ENCODE results near the gene NANOG. TPM values are rescaled to one million over a fixed set of nuclear protein-coding genes. Genes with fewer than 3 reads are reported as not detected.
"Not testable (repeated sequence)": the region's sequence is repeated elsewhere in the genome, so short reads cannot be mapped to it uniquely, and the experiment has no call there.

NANOG gene
- total RNA-seq, result 0.03 and 0.16 TPM in 2 replicates
- 0.13 TPM for polyA plus RNA-seq (2012)

DNA sequence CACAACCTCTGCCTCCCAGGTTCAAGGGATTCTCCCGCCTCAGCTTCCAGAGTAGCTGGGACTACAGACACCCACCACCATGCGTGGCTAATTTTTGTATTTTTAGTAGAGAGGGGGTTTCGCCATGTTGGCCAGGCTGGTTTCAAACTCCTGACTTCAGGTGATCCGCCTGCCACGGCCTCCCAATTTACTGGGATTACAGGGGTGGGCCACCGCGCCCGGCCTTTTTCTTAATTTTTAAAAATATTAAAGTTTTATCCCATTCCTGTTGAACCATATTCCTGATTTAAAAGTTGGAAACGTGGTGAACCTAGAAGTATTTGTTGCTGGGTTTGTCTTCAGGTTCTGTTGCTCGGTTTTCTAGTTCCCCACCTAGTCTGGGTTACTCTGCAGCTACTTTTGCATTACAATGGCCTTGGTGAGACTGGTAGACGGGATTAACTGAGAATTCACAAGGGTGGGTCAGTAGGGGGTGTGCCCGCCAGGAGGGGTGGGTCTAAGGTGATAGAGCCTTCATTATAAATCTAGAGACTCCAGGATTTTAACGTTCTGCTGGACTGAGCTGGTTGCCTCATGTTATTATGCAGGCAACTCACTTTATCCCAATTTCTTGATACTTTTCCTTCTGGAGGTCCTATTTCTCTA is at the start of gene NANOG:
Gene NANOG, plus strand, starts transcription at position 519 of the 645 bp plus-strand sequence. CDS start 213 bp downstream, outside the sequence.
- DNase-seq (ENCODE audit: low read depth), result not testable (repeated sequence)

DNA sequence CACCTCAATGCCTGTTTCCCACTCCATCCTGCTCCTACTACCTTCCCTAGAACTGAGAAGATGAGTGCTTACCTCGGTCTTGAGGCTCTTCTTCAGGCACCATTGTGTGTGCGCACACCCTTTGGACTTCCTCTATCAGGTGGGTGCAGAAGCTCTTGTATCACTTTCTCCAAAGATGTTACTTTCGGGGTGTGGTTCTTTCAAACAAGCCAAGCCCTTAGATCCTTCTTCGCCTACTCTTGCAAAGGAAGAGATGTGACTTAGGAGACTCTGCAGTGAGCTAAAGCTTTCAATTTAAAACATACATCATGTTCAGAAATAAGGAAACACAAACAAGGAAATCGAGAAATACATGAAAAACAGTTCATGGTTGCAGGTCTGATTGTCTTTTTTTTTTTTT is 42.0 kb upstream of the NANOG start, which contains the start of gene CLEC4C:
Gene CLEC4C, minus strand, starts transcription at position 130 of the 400 bp plus-strand sequence. Its CDS starts 27 bp downstream, at position 103.
- no peak for DNase-seq (ENCODE audit: low read depth)

DNA sequence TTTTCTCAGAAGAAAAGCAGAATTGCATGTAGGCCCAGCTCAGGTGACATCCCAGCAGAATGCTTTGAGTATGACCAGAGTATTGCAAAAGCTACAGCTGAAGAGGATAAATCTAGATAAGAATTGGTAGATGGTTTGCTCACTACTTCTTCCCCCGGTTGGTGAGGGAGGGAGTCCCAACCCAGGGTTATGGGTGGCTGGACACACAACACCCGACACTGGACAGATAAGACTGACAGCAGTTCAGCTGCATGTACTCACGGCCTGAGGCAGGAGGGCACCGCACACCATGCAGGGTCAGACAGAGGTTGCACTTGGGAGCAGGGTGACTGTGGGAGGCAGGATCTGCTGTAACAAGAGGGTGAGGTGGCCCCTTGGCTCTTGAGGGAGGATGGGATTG is 40.4 kb upstream of the NANOG start:
- no peak for DNase-seq (ENCODE audit: low read depth)

DNA sequence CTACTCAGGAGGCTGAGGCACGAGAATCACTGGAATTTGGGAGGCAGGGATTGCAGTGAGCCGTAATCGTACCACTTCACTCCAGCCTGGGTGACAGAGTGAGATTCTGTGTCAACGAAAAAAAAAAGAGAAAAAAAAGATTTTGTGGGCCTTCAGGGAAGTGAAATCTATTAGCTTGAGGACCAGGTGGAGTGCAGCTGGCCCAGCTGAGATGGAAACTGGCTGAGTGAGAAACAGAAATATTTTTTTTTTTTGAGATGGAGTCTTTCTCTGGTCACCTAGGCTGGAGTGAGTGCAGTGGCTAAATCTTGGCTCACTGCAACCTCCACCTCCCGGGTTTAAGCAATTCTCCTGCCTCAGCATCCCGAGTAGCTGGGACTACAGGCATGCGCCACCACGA is 39.8 kb upstream of the NANOG start:
- no peak for DNase-seq (ENCODE audit: low read depth)

GRCh38 chr12:7750350-7750749 is 38.9 kb upstream of the NANOG start:
- no peak for DNase-seq (ENCODE audit: low read depth)

DNA sequence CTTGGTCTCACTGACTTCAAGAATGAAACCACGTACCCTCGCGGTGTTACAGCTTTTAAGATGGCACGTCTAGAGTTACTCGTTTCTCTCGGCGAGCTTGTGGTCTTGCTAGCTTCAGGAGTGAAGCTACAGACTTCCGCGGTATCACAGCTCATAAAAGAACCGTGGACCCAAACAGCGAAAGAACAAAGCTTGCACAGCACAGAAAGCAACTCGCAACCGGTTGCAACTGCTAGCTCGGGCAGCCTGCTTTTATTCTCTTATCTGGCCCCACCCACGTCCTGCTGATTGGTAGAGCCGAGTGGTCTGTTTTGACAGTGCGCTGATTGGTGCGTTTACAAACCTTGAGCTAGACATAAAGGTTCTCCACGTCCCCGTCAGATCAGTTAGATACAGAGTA is 37.8 kb upstream of the NANOG start:
- DNase-seq (ENCODE audit: low read depth), result no peak

DNA sequence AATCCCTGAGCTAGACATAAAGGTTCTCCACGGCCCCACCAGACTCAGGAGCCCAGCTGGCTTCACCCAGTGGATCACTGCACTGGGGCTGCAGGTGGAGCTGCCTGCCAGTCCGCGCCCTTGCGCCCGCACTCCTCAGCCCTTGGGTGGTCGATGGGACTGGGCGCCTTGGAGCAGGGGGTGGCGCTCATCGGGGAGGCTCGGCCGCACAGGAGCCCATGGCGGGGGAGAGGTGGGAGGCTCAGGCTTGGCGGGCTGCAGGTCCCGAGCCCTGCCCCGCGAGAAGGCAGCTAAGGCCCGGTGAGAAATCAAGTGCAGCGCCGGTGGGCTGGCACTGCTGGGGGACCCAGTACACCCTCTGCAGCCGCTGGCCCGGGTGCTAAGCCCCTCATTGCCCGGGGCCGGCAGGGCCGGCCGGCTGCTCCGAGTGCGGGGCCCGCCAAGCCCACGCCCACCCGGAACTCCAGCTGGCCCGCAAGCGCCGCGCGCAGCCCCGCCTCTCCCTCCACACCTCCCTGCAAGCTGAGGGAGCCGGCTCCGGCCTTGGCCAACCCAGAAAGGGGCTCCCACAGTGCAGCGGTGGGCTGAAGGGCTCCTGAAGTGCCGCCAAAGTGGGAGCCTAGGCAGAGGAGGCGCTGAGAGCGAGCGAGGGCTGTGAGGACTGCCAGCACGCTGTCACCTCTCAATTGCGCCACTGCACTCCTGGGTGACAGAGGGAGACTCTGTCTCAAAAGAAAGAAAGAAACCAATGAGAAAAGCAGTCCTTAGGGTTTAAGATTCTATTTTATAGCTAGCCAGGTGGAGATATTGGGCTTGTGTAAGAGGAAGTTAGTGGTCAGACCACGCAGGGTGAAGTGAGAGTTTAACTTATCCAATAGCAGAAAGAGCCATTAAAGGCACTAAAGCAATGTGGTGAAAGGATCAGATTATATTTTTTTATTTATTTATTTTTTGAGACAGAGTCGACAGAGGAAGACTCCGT is 37.0 kb upstream of the NANOG start:
- not testable (repeated sequence) for DNase-seq (ENCODE audit: low read depth)

DNA sequence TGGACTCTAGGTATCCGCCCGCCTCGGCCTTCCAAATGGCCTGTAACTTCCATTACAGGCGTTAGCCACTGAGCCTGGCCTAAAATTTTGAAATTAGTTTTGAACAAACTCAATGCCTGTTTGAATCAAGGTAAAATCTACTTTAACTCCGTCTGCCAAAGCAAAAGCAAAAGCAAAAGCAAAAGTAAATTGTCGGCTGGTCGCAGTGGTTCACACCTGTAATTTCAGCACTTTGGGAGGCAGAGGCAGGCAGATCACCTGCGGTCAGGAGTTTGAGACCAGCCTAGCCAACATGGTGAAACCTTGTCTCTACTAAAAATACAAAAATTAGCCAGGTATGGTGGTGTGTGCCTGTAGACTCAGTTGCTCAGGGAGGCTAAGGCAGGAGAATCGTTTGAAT is 33.5 kb upstream of the NANOG start:
- not testable (repeated sequence) for DNase-seq (ENCODE audit: low read depth)

GRCh38 chr12:7756993-7757392 is 32.2 kb upstream of the NANOG start:
- no peak for DNase-seq (ENCODE audit: low read depth)

DNA sequence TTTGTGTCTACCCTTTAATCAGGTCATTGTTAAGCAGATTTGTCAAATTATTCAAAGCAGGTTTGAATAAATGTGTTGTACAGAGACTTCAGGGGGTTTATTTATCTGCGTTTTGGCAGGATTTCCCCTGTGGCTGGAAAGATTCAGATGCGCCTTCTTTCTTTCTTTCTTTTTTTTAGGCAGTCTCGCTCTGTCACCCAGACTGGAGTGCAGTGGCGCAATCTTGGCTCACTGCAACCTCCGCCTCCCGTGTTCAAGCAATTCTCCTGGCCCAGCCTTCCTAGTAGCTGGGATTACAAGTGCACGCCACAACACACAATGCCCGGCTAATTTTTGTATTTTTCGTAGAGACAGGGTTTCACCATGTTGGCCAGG is 30.4 kb upstream of the NANOG start:
- no peak for DNase-seq (ENCODE audit: low read depth)

- no peak for DNase-seq (ENCODE audit: low read depth)
Observed at GRCh38 chr12:7769999-7770398, 19.2 kb upstream of the NANOG start.

DNA sequence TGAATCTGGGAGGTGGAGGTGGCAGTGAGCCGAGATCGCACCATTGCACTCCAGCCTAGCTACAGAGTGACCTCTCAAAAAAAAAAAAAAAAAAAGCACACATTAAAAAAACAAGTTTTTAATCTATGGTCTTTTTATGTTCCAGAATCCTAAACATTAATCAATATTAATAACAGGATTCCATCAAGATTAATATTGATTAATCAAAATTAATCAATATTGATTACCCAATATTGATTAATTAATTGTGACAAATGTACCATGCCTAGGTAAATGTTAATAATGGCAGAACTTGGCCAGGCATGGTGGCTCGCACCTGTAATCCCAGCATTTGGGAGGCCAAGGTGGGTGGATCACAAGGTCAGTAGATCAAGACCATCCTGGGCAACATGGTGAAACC is 7.9 kb upstream of the NANOG start:
- no peak for DNase-seq (ENCODE audit: low read depth)

DNA sequence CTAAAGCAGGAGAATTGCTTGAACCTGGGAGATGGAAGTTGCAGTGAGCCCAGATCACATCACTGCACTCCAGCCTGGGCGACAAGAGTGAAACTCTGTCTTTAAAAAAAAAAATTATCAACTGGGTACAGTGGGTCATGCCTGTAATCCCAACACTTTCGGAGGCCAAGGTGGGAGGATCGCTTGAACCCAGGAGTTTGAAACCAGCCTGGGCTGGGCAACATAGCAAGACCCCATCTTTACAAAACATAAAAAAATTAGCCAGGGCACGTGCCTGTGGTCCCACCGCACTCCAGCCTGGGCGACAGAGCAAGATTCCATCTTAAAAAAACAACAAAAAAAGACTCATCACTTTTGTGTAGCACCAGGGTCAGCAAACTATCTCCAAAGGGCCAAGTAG is 7.1 kb upstream of the NANOG start:
- no peak for DNase-seq (ENCODE audit: low read depth)

DNA sequence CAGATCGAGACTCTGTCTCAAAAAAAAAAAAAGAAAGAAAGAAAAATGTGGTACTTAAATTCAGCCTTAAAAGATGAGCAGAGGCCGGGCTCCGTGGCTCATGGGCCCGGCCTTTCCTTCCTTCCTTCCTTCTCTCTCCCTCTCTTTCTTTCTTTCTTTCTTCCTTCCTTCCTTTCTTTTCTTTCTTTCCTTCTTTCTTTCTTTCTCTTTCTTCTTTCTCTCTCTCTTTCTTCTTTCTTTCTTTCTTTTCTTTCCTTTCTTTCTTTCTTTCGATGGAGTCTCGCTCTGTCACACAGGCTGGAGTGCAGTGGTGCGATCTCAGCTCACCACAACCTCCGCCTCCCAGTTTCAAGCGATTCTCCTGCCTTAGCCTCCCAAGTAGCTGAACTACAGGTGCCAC is 5.8 kb upstream of the NANOG start:
- DNase-seq (ENCODE audit: low read depth), result not testable (repeated sequence)

- DNase-seq (ENCODE audit: low read depth), result no peak
Observed at GRCh38 chr12:7784701-7785100, 4.5 kb upstream of the NANOG start.

GRCh38 chr12:7787574-7788293 is 1.5 kb upstream of the NANOG start:
- no peak for DNase-seq (ENCODE audit: low read depth)

DNA sequence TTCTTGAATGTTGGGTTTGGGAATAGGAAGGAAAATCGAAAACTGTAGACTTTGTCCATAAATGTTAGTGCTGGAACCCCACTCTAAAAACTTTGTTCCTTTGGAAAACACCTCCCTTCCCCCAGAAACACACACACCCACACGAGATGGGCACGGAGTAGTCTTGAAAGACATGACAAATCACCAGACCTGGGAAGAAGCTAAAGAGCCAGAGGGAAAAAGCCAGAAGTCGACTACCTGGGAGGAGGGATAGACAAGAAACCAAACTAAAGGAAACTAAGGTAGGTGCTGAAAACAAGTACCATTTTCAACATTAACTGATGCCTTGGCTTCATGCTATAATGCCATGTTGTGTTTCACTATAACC is 925 bp upstream of the NANOG start:
- no peak for DNase-seq (ENCODE audit: low read depth)

DNA sequence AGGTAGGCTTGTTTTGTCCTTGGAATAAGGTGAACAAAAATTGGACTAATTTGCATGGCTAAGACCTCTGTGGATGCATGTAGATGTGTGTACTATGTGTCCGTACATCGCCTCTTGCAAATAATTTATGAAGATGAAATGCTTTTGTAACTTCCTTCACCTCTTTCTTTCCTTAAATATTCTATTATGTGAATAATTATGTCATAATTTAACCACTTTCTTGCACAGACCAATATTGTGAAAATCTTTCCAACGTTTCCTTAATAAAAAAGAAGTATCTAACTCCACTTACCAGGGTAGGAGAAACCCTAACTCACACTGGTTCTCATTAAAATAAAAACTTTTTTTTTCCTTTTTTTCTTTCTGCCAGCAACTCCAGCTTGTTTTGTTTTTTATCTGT is 4.0 kb downstream of the NANOG start:
- DNase-seq (ENCODE audit: low read depth), result no peak

- not testable (repeated sequence) for DNase-seq (ENCODE audit: low read depth)
Observed at GRCh38 chr12:7797269-7797668, 8.1 kb downstream of the NANOG start.

GRCh38 chr12:7797698-7798398 is 8.6 kb downstream of the NANOG start:
- no peak for DNase-seq (ENCODE audit: low read depth)

DNA sequence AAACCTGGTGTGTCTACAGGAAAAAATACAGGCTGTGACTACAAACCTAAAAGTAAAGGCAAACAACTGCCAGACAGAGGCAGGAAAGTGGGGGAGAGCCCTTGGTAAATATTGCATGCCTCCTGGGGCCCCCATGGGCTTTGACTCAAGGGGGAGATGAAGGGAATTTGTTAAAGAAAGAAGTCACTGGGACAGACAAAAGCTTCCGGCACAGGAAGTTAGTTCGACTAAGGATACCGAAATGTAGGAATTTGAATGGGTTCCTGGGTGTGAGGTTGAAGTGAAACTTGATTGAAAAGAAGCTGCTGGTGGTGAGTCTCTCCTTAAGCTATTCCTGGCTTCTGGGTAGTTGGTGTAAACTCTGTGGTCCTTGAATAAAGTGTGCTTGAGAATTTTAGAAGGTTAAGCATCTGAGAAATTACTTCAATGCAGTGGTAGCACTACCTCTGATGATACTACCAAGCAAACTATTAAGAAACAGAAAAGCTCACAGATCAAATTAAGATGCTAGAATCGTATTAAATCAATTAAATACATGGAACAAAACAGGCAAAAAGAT is 9.6 kb downstream of the NANOG start:
- DNase-seq (ENCODE audit: low read depth), result not testable (repeated sequence)
